CD4-positive, alpha-beta T cell treated with Interleukin-1 beta for 1 hour (primary cell): ENCODE data around the gene TTC36.
"Not testable (repeated sequence)": the region's sequence is repeated elsewhere in the genome, so short reads cannot be mapped to it uniquely, and the experiment has no call there.

ENCODE experiments used
- DNase-seq, 2 donors: peaks; one replicate each; pipeline ENCODE4 v3.0.0-alpha.2; 2020 to 2022

Gene TTC36, protein sequence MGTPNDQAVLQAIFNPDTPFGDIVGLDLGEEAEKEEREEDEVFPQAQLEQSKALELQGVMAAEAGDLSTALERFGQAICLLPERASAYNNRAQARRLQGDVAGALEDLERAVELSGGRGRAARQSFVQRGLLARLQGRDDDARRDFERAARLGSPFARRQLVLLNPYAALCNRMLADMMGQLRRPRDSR

GRCh38 chr11:118527109-118527508 lies at the start of gene TTC36:
TTC36 (plus strand) TSS chr11:118527474; CDS start chr11:118527495, 21 bp downstream.
- DNase-seq = no peak

DNA sequence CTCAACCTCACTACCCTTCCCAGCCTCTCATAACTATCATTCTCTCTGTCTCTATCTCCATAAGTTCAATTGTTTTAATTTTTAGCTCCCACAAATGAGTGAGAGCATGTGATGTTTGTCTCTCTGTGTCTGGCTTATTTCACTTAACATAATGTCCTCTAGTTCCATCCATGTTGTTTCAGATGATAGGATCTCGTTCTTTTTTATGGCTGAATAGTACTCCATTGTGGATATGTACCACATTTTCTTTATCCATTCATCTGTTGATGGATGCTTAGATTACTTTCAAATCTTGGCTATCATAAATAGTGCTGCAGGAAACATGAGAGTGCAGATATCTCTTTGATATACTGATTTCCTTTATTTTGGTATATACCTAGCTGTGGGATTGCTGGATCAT lies 46.0 kb upstream of the TTC36 start:
- not testable (repeated sequence) for DNase-seq

DNA sequence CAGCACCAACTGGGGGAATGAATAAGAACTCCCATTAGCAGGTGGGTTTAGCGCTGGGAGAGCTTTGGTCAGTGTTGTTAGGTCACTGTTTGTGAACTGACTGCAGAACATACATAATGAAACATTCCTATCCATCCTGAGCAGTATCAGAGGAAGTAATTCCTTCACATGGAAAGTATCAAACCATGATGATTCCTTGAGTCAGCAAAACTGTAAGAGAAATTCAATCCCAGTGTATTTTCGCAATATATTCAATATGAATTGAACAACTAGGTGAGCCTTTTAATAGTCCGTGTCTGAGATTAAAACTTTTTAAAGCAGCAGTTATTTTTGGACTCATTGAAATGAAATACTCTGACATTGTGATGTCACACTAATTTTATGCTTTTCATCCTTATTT lies 42.9 kb upstream of the TTC36 start:
- no peak for DNase-seq

GRCh38 chr11:118485273-118485672 lies 42.0 kb upstream of the TTC36 start:
- DNase-seq = no peak

- peak; percentile 81 to 86 for DNase-seq
These were observed 38.7 kb upstream of the TTC36 start for GRCh38 chr11:118488480-118489109.

DNA sequence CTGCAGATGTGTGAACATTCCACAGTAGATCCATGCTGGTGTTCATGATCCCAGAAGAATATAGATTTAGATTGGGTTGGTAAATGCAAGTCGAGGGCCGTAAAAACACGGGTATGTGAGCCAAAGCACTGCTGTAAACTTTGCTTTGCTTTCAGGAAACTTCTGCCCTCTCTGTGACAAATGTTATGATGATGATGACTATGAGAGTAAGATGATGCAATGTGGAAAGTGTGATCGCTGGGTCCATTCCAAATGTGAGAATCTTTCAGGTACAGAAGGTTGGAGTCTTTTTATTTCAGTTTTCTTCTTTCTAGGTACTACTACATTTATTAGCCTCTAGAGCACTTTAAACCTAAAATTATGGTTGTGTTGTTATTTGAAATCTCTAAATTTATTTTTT lies 36.2 kb upstream of the TTC36 start:
- no peak for DNase-seq

GRCh38 chr11:118497831-118498230 lies 29.4 kb upstream of the TTC36 start:
- no peak for DNase-seq

- DNase-seq = no peak
These were observed 24.1 kb upstream of the TTC36 start for GRCh38 chr11:118503216-118503615.

- DNase-seq = no peak
These were observed 15.7 kb upstream of the TTC36 start for GRCh38 chr11:118511601-118512000.

DNA sequence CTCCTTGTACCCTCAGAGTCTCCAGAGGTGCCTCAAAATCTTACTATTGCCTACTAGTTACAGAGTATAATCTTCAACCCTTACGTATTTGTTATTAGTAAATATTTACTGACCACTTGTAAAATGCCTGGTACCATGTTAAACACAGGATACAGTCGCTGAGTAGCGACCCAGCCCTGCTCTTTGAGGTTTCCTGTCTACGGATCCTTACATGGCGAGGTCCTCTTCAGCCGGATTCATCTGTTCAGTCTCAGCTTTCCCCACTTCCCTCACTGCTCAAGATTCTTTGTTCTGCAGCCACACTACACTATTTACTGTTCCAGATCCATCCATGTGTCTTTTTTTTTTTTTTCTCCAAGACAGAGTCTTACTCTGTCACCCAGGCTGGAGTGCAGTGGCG lies 13.2 kb upstream of the TTC36 start:
- no peak for DNase-seq

- no peak for DNase-seq
These were observed 7.7 kb upstream of the TTC36 start for GRCh38 chr11:118519549-118519948.

DNA sequence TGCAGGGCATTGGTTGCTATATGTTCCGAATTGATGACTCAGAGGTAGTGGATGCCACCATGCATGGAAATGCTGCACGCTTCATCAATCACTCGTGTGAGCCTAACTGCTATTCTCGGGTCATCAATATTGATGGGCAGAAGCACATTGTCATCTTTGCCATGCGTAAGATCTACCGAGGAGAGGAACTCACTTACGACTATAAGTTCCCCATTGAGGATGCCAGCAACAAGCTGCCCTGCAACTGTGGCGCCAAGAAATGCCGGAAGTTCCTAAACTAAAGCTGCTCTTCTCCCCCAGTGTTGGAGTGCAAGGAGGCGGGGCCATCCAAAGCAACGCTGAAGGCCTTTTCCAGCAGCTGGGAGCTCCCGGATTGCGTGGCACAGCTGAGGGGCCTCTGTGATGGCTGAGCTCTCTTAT lies 5.4 kb upstream of the TTC36 start:
- no peak for DNase-seq

- DNase-seq = no peak
These were observed 4.7 kb upstream of the TTC36 start for GRCh38 chr11:118522571-118523072.

- DNase-seq = no peak
These were observed 2.9 kb upstream of the TTC36 start for GRCh38 chr11:118524356-118524755.

DNA sequence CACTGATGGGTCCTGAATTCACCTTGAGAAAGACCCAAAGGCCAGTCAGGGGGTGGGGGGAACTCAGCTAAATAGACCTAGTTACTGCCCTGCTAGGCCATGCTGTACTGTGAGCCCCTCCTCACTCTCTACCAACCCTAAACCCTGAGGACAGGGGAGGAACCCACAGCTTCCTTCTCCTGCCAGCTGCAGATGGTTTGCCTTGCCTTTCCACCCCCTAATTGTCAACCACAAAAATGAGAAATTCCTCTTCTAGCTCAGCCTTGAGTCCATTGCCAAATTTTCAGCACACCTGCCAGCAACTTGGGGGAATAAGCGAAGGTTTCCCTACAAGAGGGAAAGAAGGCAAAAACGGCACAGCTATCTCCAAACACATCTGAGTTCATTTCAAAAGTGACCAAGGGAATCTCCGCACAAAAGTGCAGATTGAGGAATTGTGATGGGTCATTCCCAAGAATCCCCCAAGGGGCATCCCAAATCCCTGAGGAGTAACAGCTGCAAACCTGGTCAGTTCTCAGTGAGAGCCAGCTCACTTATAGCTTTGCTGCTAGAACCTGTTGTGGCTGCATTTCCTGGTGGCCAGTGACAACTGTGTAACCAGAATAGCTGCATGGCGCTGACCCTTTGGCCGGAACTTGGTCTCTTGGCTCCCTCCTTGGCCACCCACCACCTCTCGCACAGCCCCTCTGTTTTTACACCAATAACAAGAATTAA lies 2.4 kb upstream of the TTC36 start:
- no peak for DNase-seq

DNA sequence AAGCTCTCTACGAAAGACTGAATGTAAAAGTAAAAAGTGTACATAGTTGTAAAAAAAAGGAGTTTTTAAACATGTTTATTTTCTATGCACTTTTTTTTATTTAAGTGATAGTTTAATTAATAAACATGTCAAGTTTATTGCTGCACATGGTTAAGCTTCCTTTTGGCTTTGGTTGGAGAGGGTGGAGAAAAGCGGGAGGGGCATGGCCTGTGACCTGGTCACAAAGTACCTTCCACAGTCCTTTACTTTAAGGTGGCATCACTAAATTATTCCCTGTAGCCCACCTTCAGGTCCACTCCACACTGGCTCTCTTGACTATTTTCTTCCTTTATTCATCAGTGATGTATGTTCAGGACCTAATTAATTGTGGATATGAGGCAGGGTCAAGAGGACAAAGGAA lies 586 bp upstream of the TTC36 start:
- DNase-seq = no peak

GRCh38 chr11:118528511-118528910 lies 1.2 kb downstream of the TTC36 start:
- DNase-seq = no peak

- DNase-seq = no peak
These were observed 2.4 kb downstream of the TTC36 start for GRCh38 chr11:118529584-118530175.

DNA sequence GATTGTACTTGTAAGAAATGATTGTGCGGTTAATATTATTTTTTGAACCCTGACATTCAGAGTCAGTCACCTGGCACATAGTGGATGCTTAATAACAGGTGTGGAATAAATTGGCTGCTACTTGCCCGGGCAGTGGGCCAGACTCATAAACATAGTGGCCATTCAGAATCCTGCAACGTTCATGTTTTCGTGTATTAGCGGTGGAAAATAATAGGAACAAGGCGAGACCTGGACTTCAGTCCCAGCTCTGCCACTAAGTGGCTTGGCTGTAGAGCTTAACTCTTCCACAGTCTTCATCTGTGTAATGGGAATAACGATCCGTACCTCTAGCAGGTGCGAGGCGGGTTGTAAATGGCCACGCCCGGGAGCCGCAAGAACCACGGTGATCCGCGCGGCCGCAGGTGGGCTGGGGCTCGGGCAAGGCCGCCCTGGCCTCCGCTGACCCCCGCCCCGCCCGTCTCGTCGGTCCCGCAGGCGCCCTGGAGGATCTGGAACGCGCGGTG lies 3.0 kb downstream of the TTC36 start:
- DNase-seq = no peak

DNA sequence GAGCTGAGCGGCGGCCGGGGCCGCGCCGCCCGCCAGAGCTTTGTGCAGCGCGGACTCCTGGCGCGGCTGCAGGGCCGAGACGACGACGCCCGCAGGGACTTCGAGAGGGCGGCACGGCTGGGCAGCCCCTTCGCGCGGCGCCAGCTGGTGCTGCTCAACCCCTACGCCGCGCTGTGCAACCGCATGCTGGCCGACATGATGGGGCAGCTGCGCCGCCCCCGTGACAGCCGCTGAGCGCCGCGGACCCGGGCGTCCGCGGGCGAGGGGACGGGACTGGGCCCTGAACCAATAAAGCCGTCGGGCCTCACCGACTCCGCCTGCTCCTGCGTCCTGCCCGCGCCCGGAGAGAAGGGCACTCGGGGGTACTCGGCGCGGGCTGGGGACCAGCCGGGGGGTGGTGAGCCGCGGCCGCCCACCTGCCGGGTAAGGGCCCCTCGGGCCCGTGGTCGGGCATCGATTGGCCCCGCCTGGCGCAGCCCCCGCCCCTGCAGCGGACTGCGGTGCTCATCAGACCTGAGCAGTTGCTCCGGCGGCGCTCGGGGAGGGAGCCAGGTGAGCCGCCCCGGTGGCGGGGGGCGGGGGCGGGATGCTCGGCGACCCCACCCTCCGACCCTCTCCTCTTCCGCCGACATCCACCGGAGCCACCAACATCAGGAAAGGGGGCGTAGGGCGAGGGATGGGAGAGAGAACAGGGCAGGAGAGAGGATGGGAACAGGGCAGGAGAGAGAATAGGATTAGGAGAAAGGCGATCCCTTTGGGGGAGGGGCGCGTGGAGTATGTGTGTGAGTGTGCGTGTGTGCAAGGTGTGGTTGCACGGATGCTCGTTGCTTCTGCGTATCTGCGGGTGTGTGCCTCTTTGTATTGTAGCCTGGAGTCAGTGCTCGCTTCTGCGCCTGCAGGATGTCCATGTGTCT lies 3.7 kb downstream of the TTC36 start, which contains the start of gene TMEM25:
Gene TMEM25, plus strand, starts transcription at position 510 of the 914 bp plus-strand sequence. CDS start 610 bp downstream, outside the sequence.
- peak; percentile 58 to 73 for DNase-seq

DNA sequence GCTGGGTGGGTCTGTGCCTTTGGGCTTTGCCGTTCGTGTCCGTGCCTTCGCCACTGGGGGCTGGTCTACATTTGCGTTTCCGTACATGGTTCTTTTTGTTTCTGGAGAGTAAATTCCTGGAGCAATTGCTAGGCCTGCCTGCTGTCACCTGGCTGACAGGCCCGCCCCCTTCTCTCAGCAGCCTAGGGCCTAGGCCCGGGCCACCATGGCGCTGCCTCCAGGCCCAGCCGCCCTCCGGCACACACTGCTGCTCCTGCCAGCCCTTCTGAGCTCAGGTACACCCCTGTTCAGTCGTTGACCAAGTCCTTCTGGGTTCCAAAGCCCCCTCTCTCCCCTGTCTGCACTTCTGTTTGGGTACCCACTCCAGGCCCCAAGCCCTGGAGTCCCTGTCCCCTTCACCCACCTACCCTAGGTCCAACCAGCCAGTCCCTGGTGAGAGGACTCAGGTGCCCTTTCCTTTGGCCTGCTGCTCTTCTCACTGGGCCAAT lies 4.4 kb downstream of the TTC36 start:
- DNase-seq = no peak

DNA sequence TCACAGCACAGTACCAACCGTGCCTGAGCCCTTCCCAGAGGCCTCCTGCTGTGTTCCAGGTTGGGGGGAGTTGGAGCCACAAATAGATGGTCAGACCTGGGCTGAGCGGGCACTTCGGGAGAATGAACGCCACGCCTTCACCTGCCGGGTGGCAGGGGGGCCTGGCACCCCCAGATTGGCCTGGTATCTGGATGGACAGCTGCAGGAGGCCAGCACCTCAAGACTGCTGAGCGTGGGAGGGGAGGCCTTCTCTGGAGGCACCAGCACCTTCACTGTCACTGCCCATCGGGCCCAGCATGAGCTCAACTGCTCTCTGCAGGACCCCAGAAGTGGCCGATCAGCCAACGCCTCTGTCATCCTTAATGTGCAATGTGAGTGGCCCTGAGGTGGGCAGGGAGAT lies 4.8 kb downstream of the TTC36 start:
- no peak for DNase-seq
